ENCODE measurements around the gene LSMEM2.
"Not testable (repeated sequence)": the region's sequence is repeated elsewhere in the genome, so short reads cannot be mapped to it uniquely, and the experiment has no call there.

Gene LSMEM2

GRCh38 chr3:50278880-50279224 lies at the start of gene LSMEM2:
LSMEM2 (plus strand) TSS chr3:50279087; CDS start chr3:50279114, 27 bp downstream.
- no peak for DNase-seq

GRCh38 chr3:50229490-50229889 lies 49.4 kb upstream of the LSMEM2 start:
- no peak for DNase-seq

GRCh38 chr3:50230104-50230793 lies 48.6 kb upstream of the LSMEM2 start:
- DNase-seq, result no peak

GRCh38 chr3:50230794-50231125 lies 48.1 kb upstream of the LSMEM2 start:
- no peak for DNase-seq

GRCh38 chr3:50231581-50231980 lies 47.3 kb upstream of the LSMEM2 start:
- no peak for DNase-seq

- DNase-seq, result no peak
Measured at GRCh38 chr3:50232303-50232702, 46.6 kb upstream of the LSMEM2 start.

DNA sequence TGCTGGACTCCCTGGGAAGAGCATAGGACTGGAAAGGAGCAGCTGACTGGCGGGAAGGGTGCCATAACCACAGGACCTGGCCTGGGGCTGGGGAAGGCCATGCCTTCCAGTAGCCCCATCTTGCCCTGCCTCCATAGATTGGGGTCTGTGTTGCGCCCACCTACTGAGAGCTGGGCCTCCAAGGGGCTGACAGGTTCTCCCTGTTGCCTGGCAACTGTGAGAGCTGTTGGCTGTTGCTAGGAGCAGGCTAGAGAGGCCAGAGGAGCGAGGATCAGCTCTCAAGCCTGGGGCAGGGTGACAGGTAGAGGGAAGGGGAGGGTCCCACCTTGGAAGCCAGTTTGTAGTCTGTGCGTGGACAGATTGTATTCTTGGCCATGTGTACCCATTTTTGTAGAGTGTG lies 45.7 kb upstream of the LSMEM2 start:
- no peak for DNase-seq

DNA sequence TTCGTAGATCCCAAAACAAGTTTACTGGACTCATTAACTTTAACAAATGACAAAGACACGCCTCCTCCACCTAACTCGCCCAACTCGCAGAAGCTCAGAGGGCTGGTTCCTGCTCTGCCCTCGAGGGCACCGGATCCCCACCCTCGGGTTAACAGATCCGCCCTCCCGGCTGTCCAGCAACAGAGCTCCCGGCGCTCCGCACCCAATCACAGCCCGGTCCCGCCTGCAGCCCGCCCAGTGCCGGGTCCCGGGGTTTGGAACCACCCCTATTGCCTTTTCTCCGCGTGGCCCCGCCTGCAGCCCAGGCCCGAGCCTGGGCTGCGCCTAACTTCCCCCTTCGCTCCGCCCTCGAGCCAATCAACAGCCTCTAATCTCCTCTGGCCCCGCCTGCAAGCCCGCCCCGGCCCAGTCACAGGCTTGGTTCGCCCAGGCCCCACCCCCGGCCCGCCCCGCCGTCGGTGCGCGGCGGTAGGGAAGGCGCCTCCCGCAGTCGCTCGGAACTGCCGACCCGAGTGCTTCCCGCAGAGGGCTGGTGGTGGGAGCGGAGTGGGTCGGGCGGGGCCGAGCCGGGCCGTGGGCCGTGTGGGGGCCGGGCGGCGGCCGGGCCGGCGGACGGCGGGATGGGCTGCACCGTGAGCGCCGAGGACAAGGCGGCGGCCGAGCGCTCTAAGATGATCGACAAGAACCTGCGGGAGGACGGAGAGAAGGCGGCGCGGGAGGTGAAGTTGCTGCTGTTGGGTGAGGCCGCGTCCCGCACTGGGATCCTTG lies 43.0 kb upstream of the LSMEM2 start, which contains the start of gene GNAI2:
GNAI2 (plus strand) TSS at position 489 of the 768 bp plus-strand sequence; CDS start at position 621, 132 bp downstream.
- DNase-seq, result peak; percentile 99 to 100

GRCh38 chr3:50236484-50237132 lies 42.3 kb upstream of the LSMEM2 start:
- no peak for DNase-seq

- DNase-seq, result peak in 1 of 2 experiments; percentile 65
Measured at GRCh38 chr3:50237133-50237651, 41.7 kb upstream of the LSMEM2 start.

DNA sequence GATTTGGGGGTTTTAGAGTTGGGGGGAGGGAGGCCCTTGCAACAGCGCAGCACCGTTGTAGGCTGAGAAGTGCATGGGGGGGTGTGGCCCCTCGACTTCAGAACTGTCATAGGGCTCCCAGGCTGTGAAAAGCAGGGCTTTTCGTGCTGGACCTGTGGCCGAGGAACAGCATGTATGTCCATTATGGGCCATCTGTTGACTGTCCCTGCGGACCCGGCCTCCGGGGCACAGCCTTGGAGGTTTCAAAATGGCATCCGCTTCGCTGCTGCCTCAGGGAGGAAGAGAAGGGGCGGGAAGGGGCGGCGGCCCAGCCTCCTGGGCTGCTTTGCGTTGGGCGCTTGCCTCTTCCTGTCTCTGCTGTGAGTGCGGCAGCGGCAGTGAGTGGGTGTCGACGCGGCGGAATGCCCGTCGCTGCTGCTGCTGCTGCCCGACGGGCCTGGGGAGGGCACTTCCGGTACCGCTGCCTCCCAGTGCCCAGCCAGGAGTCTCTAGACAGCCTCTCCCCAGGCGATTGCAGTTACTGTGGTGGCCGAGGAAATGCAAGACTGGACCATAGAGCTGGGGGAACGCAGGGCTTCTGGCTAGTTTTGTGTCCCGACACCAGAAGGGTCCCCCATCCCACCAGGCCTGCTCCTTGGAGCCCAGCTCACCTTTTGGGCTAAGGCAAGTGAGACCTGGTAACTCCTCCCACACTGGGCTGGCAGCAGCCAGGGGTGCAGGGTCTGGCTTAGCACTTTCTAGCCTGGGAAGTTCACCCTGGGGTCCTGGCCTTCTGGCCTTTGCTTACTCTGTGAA lies 40.9 kb upstream of the LSMEM2 start:
- DNase-seq, result peak; percentile 90 to 93

GRCh38 chr3:50238549-50239026 lies 40.3 kb upstream of the LSMEM2 start:
- DNase-seq, result no peak

- DNase-seq, result no peak
Measured at GRCh38 chr3:50239649-50240048, 39.2 kb upstream of the LSMEM2 start.

GRCh38 chr3:50241163-50241562 lies 37.7 kb upstream of the LSMEM2 start:
- DNase-seq, result no peak

GRCh38 chr3:50241713-50242380 lies 37.0 kb upstream of the LSMEM2 start:
- DNase-seq, result no peak

DNA sequence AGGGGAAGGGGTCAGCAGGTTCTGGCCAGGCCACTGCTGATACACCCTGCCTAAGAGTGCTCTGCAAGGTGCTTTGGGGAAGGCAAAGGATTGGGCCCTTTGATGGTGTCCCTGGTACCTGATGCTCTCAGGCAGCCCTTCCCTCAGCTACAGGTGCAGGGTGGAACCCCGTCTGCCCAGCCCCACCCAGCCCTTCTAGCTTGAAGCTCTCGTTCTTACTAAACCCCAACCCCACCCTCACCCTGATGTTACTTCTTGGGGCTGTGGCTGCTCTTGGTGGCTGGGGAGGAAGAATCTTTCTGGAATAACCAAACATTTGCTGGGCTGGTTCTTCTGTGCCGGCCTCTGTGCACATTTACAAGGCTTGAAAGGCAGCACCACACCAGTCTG lies 36.5 kb upstream of the LSMEM2 start:
- peak in 1 of 2 experiments; percentile 42 for DNase-seq

GRCh38 chr3:50242851-50243542 lies 35.9 kb upstream of the LSMEM2 start:
- peak in 1 of 2 experiments; percentile 60 for DNase-seq

DNA sequence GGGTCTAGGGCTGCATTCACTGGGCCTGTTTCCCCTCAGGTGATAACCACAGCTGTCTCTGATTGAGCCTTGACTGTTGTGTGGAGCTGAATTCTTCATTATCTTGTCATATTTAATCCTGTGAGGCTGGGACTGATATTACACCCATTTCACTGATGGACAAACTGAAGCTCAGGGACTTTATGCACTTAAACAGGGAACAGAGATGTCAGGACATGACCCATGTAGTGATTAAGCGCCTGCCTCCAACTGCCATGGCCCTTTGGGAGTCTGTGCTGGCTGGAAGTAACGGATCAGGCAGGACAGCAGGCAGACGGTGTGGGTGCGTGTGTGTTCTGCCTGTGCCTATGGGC lies 35.4 kb upstream of the LSMEM2 start:
- no peak for DNase-seq

- not testable (repeated sequence) for DNase-seq
Measured at GRCh38 chr3:50244813-50245212, 34.1 kb upstream of the LSMEM2 start.

DNA sequence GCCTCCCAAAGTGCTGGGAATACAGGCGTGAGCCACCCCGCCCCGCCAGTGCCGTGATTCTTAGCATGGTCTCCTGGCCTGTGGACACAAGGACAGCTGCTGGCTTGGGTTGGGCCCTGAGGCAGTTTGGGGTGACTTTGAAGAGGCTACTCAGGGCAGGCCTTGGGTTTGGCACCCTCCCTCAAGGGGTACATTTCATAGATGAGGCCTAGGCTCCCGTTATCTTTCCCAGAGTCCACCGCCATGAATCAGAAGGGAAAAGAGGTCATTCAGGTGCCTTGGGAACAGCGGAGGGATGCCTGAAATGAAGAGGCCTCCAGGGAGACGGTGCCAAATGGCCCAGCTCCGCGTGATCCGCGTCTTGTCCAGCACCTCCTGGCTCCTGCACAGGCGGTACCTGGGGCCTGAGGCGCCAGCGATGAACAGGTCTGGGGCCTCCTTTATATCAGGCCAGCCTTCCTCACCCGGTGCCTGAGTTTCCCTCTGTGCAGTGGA lies 33.6 kb upstream of the LSMEM2 start:
- DNase-seq, result no peak

DNA sequence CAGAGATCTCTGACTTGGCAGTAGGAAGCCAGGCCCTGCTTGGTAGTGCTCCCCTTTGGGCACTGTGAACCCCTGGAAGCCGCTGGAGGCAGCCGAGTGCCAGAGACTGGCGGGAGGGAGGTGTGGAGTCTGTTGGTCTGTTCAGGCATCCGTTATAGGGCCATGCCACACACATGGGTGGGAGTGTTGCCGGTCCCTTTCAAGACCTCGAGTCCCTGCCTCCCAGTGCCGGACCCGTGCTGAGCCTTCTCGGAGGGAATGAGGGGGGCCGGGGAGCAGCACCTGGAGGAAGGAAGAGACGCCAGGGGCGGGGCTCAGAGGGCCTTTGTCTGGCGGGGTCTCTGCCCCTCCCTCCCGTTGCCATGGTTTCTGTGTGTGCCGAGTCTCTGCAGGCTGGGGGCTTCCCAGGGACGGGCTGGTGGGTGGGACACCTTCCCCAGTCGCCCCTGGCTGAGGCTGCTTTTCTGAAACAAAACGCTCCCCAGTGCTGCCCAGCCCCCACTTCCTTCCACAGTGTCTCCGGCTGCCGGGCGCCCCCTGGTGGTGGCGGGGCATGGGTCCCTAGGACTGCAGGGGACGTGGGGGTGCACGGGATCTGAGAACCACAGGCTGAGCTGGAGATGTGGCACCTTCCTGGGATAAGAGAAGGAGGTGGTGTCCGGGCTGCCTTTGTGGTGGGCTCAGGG lies 32.9 kb upstream of the LSMEM2 start:
- peak; percentile 98 to 99 for DNase-seq
